Stimulated activated CD4-positive, alpha-beta T cell treated with anti-CD3 and anti-CD28 coated beads, Interleukin-12 subunit alpha, Interleukin-12 subunit beta, amount 100 ng/mL, for 48 hours (primary cell): ENCODE data around the gene ETV5.
"Not testable (repeated sequence)": the region's sequence is repeated elsewhere in the genome, so short reads cannot be mapped to it uniquely, and the experiment has no call there.

Experiments
- DNase-seq, 3 donors: peaks; one replicate each; pipeline ENCODE4 v3.0.0-alpha.2; 2020; ENCODE audit warnings: low read depth in 2 of 3, low spot score in 1 of 3

ETV5 gene

GRCh38 chr3:186069199-186069598, 39.7 kb downstream of the ETV5 start:
- DNase-seq: no peak

DNA sequence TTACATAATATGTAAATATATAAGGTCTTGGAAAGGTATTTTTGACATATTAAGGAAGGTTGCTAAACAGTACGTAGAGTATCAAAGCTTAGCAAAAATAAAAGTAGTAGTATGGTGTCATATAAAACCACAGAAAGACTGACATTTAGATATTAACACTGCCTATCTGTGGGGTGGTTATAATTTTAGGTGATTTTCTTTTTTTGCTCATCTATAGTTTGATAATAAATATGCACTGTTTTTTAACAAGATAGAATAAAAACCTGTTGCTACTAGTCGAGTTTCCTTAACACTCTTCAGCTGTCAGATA, 40.7 kb downstream of the ETV5 start:
- no peak for DNase-seq

- DNase-seq: no peak
Measured at GRCh38 chr3:186067360-186068242, 41.3 kb downstream of the ETV5 start.

DNA sequence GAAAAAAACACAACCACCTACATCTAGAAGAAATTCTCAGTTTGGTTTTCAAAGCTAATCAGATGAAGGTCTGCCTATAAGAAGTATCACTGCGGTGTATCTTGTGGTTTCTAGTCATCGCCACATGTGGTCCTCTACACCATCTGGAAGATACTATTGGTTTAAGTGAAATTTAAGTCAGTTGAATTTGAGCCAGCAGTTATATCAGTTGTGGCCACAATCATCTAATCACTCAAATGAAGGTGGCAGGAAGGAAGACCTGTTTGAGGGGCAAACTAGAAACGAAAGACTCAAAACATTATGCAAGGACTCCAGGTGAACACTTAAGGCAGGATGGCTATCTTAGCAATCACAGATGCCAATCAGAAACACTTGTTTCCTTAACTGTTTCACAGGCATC, 48.7 kb downstream of the ETV5 start:
- peak; percentile 8 to 15 (median 12) for DNase-seq

DNA sequence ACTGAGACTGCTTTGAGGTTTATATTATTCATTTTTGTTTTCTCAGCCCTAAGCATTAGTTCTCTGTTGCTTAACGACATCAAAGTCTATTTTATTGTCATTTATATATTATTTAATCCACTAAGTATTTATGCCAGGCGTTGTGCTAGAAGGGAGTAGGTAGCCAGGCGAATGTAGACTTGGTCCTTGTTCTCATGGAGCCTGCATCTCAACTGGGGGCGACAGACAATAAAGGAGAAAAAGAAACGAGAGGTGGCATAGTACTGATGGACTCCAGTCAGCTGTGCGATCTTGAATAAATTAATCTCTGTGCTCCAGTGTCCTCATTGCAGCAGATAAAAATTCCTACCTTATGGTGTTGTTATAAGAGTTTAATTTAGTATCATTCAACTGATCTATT, 49.7 kb downstream of the ETV5 start:
- DNase-seq: no peak

GRCh38 chr3:186058225-186058624, 50.7 kb downstream of the ETV5 start:
- DNase-seq: no peak

DNA sequence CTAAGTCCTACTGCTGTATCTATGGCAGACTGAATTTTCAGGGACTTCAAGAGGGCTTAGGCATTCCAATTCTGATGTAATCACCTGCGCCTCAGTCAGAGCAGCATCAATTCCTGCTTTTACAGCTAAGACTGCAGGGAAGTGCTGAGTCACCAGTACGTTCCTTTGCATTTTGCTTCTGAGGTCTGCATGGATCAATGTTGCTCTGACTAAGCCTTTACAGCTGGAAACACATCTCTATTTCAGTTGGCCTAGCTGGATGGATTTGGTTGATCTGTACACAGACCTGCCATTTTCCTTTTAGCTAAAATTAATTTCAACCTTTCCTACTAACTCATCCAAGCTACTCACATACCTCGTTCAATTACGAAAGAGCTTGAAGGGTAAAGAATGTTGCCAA, 51.3 kb downstream of the ETV5 start:
- DNase-seq: no peak

DNA sequence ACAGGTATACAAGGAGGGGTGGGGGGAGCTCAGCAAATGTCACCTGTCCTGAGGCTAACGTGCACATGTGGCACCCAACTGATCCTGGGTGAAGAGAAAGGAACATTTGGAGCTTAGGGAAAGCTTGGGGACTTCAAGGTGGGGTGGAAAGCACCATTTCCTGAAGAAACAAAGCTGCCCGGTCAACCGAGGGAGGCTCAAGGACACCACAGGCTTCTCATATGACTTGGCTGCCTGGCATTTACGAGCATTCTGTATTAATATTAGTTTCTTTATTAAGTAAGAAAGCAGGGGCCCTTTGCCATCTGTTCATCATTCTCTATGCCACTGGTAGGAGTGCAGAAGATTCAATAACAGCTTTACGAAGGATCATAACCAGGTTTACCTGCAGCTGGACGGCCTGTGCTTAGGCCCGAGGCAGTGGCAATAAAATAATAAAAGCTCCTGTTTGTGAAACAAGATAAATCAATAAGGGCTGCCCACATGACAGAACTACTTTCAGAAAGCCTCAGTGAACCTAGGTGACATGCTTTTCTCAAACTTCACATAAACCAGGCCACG, 54.0 kb downstream of the ETV5 start:
- no peak for DNase-seq

GRCh38 chr3:186053954-186054791, 54.7 kb downstream of the ETV5 start:
- no peak for DNase-seq

DNA sequence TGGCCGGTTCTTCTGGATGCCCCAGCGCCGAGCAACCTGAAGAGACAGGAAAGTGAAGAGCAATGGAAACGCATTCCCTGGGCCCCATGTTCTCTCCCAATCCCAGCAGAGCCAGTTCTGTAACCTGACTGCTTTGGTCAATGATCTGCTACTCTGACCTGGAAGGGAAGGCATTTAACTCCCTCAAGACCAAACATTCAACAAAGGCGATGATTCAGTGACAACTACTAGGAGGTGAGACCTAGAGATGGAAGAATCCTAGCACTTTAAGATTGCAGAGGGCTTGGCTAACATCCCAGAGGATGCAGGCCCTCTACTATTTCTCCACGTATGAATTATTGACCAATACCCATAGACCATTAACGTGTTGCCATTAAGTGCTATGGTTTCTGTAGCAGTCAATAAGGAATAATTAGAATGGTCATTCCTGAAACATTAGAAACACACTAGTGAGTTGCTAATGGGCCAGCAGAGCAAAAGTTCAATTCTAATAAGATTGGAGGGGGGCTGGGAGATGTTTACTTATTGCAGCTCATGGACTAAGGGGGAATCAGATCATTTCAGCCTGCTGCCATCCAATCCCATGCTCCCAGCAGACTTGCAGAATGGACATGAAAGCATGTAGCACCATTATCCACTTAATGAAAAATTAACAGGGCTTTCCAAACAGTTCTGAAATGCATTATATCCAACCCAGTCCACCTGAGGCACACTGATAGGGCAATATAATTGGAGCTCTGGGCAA, 56.6 kb downstream of the ETV5 start:
- DNase-seq: no peak

GRCh38 chr3:186049001-186049400, 59.9 kb downstream of the ETV5 start:
- DNase-seq: no peak

DNA sequence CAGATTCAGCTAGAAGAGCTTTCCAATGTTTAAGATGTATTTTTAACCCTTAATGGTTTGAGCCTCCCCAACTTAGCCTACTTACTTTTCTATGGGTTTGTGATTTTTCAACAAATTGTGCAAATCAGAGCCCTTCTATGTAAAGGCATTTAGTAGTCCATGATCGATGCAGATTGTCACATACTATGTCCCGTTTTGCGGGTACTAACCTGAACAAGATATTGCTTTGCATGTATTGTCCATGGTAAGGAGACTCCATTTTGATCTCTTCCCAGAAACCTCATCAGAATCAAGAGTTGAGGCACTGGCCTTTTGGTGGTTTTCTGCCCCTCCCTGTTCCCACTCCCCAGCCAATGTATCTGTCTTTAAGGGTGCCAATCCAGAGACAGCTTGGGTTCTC, 60.8 kb downstream of the ETV5 start:
- DNase-seq: no peak

DNA sequence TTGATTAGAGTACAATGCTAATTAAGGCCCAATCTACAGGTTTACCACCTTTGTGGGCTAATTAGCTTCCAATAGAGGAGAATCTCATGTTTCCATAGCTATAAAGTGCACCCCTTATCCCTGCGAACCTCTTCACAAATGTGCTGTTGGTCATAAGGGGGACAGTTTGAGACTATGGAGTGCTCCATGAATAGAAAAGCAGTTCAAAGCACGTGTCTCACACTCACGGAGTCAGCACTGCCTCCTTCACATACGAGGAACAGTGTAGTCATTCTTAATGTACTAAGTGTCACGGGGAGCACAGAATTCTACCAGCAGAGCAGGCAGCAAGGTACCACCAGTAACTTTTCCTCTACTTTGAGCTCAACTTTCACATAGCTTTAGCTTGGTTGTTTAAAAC, 62.1 kb downstream of the ETV5 start:
- DNase-seq: no peak

DNA sequence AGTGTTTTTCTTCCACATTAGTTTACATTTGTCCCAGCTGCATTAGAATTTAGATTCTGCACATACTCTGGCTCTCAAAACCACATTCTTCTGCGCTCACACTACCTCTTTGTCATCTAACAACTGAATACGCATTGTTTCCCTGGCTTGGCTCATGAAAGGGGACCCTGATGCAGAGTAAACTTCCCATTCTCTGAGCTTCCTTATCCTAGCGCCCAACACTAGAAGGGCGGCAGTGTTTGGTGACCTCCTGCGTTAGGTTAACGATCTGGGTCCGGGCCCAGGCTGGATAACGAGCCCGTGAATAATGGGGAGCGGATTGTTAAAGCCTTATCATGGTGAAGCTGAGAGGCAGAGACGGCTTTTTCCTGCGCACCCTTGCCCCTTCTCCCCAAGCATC, 63.9 kb downstream of the ETV5 start:
- no peak for DNase-seq

DNA sequence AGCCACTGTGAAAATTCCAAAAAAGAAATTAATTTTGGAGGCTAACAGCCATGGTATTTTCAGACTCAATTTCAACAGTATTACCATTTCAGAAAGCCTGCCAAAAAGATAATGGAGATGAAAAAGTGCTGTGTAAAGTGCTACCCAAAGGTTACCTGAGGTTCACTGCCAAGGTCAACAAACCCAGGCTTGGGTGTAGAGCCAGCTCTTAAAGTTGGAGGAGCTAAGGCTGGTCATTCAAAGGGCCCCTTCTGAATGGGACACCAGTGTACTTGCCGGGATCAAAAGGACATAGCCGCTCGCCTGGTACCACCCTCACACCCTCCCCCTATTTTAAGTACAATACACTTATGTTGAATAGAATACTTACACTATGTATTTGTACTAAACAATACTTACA, 64.5 kb downstream of the ETV5 start:
- no peak for DNase-seq

DNA sequence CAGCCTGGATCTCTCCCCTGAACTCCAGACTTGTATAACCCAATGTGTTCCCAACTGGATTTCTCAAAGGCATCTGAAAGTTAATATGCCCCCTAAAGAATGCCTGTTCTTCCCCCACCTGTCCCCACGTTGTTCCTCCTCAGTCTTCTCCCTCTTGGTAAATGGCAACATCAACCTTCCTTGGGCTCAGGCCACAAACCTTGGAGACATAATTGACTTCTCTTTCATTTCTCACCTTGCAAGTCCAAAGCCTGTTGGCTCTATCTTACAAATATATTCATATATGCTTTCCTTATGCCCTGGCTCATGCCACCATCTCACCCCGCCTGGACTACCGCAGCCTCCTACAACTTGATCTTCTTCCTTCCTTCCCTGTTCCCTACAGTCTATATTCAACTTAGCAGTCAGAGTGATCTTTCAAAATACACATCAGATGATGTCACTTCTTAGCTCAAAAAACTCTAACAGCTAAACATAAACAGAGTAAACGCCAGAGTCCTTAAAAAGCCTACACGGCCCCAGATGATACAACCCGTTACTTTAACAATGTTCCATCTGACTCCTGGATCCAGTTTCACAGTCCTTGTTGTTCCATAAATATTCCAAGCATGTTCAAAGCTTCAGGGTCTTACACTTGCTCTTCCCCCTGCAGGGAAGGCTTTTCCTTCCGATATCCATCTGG, 66.2 kb downstream of the ETV5 start:
- DNase-seq: no peak

- no peak for DNase-seq
Measured at GRCh38 chr3:186042036-186042435, 66.9 kb downstream of the ETV5 start.

- DNase-seq: no peak
Measured at GRCh38 chr3:186038360-186038759, 70.5 kb downstream of the ETV5 start.

DNA sequence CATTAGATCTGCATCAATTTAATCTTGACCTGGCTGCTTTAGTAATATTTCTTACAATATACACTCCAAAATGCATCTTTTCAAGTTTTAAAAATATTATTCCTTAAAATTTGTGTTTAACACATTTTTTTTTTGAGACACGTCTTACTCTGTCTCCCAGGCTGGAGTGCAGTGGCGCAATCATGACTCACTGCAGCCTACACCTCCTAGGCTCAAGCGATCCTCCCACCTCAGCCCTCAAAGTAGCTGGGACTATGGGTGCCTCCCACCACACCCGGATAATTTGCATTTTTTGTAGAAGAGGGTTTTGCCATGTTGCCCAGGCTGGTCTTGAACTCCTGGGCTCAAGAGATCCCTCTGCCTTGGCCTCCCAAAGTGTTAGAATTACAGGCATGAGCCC, 73.6 kb downstream of the ETV5 start:
- DNase-seq: no peak

GRCh38 chr3:186032321-186032720, 76.6 kb downstream of the ETV5 start:
- DNase-seq: no peak

GRCh38 chr3:186025993-186026392, 82.9 kb downstream of the ETV5 start:
- DNase-seq: not testable (repeated sequence)
